Psoas muscle (tissue), 8 donors: ENCODE measurements around the gene FNDC11. TPM values are rescaled to one million over a fixed set of nuclear protein-coding genes. Genes with fewer than 3 reads are reported as not detected.

Experiments
- ATAC-seq, 4 donors: fragments of 200-7000 bp; cut with Tn5 transposase; one replicate each; pipeline ENCODE4 v1.9.1; 2020; ENCODE audit warnings: moderate library complexity in 3 of 4, mild to moderate bottlenecking in 2 of 4
- DNase-seq, 2 donors: peaks; one replicate each; pipeline ENCODE4 v3.0.0-alpha.2; 2020
- H3K27ac ChIP-seq: fragments of 200-600 bp; one replicate; pipeline ENCODE4 v1.8.0; 2022
- H3K27me3 ChIP-seq, 3 donors: fragments of 200-600 bp in 1 of 3; one replicate each; pipeline versions ENCODE4 v1.6.1 to v1.8.0; 2013 to 2022; ENCODE audit warnings: low read length in 2 of 3, mild to moderate bottlenecking in 2 of 3, moderate library complexity in 1 of 3; ENCODE audit not compliant: insufficient read depth in 3 of 3
- H3K36me3 ChIP-seq, 2 donors: fragments of 200-600 bp in 1 of 2; one replicate each; pipeline versions ENCODE4 v1.6.1 to v1.8.0; 2013 to 2022; ENCODE audit warnings: low read depth in 1 of 2, mild to moderate bottlenecking in 1 of 2, moderate library complexity in 1 of 2; ENCODE audit not compliant: insufficient read depth in 1 of 2
- H3K4me1 ChIP-seq: fragments of 200-600 bp; one replicate; pipeline ENCODE4 v1.8.0; 2022
- H3K4me3 ChIP-seq: fragments of 200-600 bp; one replicate; pipeline ENCODE4 v1.8.0; 2022; ENCODE audit warnings: mild to moderate bottlenecking
- H3K9me3 ChIP-seq: fragments of 200-600 bp; one replicate; pipeline ENCODE4 v1.8.0; 2022
- WGBS, 3 donors: extraction: QIAGEN DNeasy Blood & Tissue Kit; methylation state at CpG; one replicate each; pipeline versions ENCODE4 v1.1.6 to v1.1.7; 2013; 5-methylcytosine and 5-hydroxymethylcytosine counted together
- intact Hi-C, 2 donors: fragments of 100-400 bp; cut with DNase I; formaldehyde crosslinking; loops; one replicate each; pipeline versions ENCODE4 v1.11.0 to v1.14.2; 2022
- polyA plus RNA-seq, 3 donors: library from polyadenylated mRNA; stranded (reverse); fragments of 200-250 nt; gene quantifications; one replicate each; pipeline ENCODE4 v1.2.3, GENCODE V29; 2013
- total RNA-seq, 4 donors: library from RNA; stranded (reverse); fragmentation: NEBNext Ultra II Directional in 2 of 4; extraction: Animal tissue kit (Norgen Biotek cat#: 25700) in 2 of 4; gene quantifications; one replicate each; pipeline versions ENCODE4 v1.2.1 to v1.2.4, GENCODE V29; 2021 to 2023
- TF ChIP-seq, protein P1 (sequence below): fragments of 200-600 bp; IDR thresholded peaks from one replicate; pipeline ENCODE4 v1.8.0; 2022; ENCODE audit warnings: antibody characterized with exemption
- donor health status: healthy with polysubstance abuse.
- donor health status: DM: no; HTN: no; CAD: no; lungs with moderate emphysema.
- donor health status: Bipolar disorder and iron deficiency.
- donor health status: healthy.
- donor health status: DM: yes; HTN: yes; CAD: no.
- donor health status: DM: no; HTN: no; CAD: no.
- donor health status: DM: no; HTN: no; CAD: no.
- donor health status: DM: yes; HTN: yes; CAD: no.

FNDC11 gene
- total and polyA plus RNA-seq, 7 donors, result 0.07 to 0.14 (median 0.08) TPM; not detected in 4

- H3K4me3 ChIP-seq, result no peak overlapping the region
- DNase-seq, result no peak
- intact Hi-C loops, result no loop called here
- H3K27me3 ChIP-seq, result peaks cover 0 to 69% (median 29%) of the 10 kb centered on the region in 3 donors
- no peaks in the 10 kb centered on the region for H3K9me3 ChIP-seq
- H3K36me3 ChIP-seq, result no peaks in the 10 kb centered on the region
- H3K4me1 ChIP-seq, result no peaks in the 10 kb centered on the region
- ATAC-seq, result no peak
- no peak overlapping the region for H3K27ac ChIP-seq
- TF ChIP-seq, protein P1, sequence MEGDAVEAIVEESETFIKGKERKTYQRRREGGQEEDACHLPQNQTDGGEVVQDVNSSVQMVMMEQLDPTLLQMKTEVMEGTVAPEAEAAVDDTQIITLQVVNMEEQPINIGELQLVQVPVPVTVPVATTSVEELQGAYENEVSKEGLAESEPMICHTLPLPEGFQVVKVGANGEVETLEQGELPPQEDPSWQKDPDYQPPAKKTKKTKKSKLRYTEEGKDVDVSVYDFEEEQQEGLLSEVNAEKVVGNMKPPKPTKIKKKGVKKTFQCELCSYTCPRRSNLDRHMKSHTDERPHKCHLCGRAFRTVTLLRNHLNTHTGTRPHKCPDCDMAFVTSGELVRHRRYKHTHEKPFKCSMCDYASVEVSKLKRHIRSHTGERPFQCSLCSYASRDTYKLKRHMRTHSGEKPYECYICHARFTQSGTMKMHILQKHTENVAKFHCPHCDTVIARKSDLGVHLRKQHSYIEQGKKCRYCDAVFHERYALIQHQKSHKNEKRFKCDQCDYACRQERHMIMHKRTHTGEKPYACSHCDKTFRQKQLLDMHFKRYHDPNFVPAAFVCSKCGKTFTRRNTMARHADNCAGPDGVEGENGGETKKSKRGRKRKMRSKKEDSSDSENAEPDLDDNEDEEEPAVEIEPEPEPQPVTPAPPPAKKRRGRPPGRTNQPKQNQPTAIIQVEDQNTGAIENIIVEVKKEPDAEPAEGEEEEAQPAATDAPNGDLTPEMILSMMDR, result no peak
- WGBS, 3 donors, result 37 to 42% (median 39%) methylated on average over 14 to 15 of the region's 15 CpGs
Measured at GRCh38 chr20:63552481-63553249, 1.3 kb upstream of the FNDC11 start.

DNA sequence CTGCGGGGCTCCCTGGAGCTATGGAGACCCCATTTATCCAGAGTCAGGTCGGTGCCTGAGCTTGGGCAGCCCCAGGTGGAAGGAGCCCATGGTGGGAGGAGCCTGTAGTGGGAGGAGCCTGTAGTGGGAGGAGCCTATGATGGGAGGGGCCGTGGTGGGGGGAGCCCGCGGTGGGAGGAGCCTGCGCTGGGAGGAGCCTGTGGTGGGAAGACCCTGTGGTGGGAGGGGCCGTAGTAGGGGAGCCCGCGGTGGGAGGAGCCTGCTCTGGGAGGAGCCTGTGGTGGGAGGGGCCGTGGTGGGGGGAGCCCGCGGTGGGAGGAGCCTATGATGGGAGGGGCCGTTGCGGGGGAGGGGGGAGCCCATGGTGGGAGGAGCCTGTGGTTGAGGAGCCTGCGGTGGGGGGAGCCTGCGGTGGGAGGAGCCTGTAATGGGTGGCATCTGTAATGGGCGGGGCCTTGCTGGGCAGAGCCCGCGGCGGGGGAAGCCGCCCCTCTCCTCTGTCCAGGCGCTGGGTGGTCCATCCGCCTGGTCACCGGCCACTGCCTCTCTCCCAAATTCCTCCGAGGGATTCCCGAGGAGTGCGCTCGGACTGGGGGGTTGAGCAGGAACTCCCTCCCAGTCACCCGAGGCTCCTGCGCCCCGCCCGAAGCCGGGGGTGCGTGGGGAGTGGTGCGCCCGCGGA, 567 bp upstream of the FNDC11 start:
- DNase-seq (peak; percentile 83 to 92), ATAC-seq (peak; percentile 69 to 87 (median 82))
- peak overlapping the region; percentile 67 for H3K4me3 ChIP-seq
- no peak overlapping the region for H3K27ac ChIP-seq
- H3K27me3 ChIP-seq, result peaks cover 0 to 62% (median 23%) of the 10 kb centered on the region in 3 donors
- TF ChIP-seq, protein P1, result no peak
- H3K4me1 ChIP-seq, result no peaks in the 10 kb centered on the region
- no peaks in the 10 kb centered on the region for H3K9me3 ChIP-seq
- intact Hi-C loops, result no loop called here
- no peaks in the 10 kb centered on the region for H3K36me3 ChIP-seq
- WGBS, 3 donors, result 4 to 5% (median 4%) methylated on average over 20 to 37 of the region's 37 CpGs

DNA sequence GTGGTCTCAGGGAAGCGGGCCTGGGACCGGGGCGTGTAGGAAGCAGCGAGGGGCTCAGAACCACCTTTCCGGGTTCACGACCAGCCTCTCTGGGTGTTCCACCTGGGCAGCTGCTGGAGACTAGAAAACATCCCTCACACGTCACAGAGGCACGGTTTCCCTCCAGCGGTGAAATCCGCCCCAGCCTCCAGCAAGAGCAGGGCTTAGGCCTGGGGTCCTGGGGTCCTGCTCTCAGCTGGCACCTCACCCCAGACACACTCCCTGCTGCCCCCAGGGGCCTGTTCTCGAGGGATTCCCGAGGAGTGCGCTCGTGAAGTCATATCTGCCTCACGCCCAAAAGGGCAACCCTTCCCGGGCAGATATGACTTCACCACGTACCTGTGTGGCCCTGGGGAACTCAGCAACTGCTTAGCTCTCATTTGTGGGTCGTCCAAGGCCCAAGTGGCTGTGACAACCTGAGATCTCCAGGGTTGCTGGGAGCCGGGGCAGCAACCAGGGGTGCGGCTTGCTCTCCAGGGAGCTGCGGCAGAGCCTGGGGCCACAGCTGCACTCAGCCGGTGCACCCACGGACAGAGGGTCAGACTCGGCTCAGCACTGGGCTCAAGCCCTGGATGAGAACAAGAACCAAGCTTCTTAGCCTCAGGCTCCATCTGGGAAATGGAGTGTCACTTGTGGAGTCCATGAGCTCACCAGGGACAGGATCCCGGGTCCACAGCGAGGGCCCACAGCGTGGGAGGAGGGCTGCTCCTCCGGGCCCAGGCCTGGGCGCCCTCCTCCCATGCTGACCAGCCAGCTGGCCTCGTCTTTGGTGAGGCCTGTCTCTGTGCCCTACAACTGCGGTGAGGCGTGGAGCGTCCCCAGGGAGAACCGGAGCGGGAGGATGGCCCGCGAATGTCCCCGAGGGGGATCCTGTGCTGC, 661 bp downstream of the FNDC11 start:
- ATAC-seq (no peak), DNase-seq (no peak)
- no peaks in the 10 kb centered on the region for H3K9me3 ChIP-seq
- peaks cover 0 to 53% (median 17%) of the 10 kb centered on the region in 3 donors for H3K27me3 ChIP-seq
- peaks cover 0 to 3% of the 10 kb centered on the region in 2 donors for H3K36me3 ChIP-seq
- no peaks in the 10 kb centered on the region for H3K4me1 ChIP-seq
- WGBS, 3 donors, result 64 to 83% (median 72%) methylated on average over 31 to 38 of the region's 38 CpGs
- intact Hi-C loops, result no loop called here
- H3K27ac ChIP-seq, result no peak overlapping the region
- peak overlapping the region; percentile 67 for H3K4me3 ChIP-seq
- TF ChIP-seq, protein P1, result no peak

DNA sequence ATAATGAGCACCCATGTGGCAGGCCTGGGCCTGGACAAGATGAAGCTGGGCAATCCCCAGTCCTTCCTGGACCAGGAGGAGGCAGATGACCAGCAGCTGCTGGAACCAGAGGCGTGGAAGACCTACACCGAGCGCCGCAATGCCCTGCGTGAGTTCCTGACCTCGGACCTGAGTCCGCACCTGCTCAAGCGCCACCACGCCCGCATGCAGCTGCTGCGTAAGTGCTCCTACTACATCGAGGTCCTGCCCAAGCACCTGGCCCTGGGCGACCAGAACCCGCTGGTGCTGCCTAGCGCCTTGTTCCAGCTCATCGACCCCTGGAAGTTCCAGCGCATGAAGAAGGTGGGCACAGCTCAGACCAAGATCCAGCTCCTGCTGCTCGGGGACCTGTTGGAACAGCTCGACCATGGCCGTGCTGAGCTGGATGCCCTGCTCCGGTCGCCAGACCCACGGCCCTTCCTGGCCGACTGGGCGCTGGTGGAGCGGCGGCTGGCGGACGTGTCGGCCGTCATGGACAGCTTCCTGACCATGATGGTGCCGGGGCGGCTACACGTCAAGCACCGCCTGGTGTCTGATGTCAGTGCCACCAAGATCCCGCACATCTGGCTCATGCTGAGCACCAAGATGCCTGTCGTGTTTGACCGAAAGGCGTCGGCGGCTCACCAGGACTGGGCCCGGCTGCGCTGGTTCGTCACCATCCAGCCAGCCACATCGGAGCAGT, 1.9 kb downstream of the FNDC11 start:
- Histone ChIP-seq H3K4me1 (no peaks in the 10 kb centered on the region), H3K36me3 (peaks cover 0 to 10% of the 10 kb centered on the region in 2 donors), H3K9me3 (no peaks in the 10 kb centered on the region), H3K4me3 (no peak overlapping the region), H3K27ac (no peak overlapping the region), H3K27me3 (peaks cover 0 to 42% (median 13%) of the 10 kb centered on the region in 3 donors)
- intact Hi-C loops, result no loop called here
- ATAC-seq (no peak), DNase-seq (no peak)
- WGBS, 3 donors, result 85 to 90% (median 88%) methylated on average over 45 of the region's 45 CpGs
- TF ChIP-seq, protein P1, result no peak
